Measurements from ENCODE around the gene LZTS2. TPM values are rescaled to one million over a fixed set of nuclear protein-coding genes. Genes with fewer than 3 reads are reported as not detected.

Gene LZTS2
- total RNA-seq, 1 donor from 2014 or later = 56.0 TPM

DNA sequence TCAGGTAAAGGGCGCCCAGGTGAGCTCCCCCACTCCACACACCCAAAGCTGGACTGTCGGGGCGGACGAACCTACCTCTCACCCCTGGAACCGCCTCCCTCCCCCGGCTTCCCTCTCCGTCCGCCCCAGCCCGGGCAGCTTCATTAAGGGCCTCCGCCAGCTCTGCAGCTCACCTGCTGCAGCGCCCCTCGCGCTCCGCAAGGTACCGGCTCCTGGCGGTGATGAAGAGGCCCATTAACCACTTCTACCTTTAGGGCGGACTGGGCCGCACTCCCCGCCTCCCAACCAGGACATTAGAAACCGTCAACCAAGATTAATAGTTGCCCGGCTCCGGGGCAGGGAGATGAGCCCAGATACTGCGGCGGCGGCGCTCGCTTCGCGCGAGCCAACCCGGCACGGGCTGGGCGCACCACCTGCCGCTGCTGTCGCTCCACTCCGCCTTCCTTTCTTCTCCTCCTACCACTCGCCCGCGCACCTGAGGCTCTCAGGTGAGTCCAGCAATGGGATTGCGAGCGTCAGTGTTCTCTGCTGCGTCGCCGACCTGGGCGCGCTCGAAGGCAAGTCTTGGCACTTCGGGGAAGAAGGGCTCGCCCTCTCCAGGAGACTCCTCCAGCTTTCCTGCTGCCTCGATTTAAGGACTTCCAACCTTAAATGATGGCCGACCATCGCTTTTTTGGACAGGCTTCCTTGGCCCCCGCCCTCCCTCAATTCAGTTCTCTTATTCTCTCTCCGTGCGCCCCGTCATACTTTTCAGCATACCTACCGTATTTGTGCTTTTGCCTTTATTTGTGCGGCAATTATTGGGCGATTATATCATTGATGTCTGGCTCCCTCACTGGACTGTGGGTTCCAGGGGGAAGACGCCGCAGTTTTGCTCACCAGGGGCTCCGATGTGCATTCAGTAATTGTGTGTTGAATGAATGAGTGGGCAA, 48.6 kb downstream of the LZTS2 start:
- no peak for DNase-seq (ENCODE audit: low read depth, low spot score)

DNA sequence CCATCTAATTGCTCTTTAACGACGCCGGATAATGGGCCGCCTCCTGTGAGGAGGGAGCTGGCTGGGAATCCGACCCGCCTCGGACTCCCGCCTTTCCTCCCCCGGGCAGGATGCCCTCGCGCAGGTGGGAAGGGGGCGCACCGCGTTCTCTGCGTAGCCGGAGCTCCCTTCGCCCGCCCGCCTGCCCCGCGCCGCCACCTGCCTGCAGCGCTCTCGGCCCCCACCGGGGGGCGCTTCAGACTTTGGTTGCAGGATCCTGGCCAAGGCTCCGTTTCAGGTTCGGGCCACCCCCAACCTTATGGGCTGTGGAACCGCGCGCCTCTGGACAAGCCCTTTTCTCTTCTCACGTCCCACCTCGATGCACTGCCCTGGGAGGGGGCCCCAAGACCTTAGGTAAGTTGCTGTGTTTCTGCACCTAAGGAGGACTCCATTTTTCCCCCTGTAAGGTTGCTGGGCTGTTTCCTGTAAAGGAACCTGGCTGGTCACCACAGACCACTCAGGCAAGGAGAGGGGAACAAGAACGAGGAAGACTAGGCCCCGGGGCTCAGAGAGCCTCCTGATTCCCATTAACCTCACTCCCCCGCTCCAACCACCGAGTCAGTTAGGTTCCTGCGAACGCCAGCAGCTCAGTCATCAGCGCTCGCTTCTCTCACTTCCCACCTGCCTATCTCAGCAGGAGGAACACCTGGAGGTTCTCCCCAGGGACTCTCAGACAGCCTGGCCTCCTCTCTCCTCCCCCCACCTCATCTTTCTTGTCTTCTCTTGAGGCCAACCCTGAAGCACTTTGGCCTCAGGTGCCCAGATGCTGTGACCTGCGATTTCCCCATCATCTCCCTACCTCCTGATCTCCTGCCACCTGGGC, 50.8 kb downstream of the LZTS2 start:
- no peak for DNase-seq (ENCODE audit: low read depth, low spot score)

DNA sequence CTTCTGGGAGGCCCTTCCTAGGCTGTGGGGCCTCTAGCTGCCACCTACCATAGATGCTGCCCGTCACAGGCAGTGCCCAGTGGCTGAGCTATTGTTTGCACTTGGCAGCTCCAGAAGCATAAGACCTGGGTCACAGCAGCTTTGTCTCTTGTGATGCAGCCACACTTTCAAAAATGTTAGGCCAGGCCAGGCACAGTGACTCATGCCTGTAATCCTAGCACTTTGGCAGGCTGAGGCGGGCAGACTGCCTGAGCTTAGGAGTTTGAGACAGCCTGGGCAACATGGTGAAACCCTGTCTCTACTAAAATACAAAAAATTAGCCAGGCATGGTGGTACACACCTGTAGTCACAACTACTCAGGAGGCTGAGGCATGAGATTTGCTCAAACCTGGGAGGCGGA, 52.7 kb downstream of the LZTS2 start:
- DNase-seq (ENCODE audit: low read depth, low spot score) = no peak

DNA sequence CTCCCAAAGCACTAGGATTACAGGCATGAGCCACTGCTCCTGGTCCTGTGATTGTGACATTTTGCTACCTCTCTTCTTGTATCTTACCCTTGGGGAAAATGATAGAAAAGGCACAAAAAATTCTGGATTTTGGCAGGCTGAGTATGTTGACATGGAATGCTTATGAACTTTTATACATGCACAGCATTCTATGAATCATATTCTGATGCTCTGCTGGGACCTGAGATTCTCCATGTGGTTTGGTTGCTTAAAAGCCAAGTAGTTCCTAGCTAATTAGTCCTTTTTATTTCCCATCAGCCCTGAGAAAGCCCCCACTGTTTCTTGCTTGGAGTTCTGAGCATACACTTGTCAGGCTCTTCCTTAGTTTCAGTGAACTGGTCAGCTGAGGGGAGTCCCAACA, 53.9 kb downstream of the LZTS2 start:
- no peak for DNase-seq (ENCODE audit: low read depth, low spot score)

DNA sequence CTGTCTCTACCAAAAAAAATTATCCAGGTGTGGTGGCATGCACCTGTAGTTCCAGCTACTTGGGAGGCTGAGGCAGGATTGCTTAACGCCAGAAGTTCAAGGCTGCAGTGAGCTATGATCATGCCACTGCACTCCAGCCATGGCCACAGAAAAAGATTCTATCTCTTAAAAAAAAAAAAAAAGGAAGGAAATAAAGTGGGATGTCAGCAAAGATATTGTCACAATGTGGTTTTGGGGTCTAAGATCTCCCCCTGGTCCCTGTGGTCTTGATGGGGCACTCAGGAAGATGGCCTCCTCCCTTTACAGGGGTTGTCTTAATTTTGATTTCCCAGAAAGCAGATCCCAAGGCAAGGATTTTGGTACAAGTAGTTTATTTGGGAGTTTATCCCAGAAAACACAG, 54.7 kb downstream of the LZTS2 start:
- no peak for DNase-seq (ENCODE audit: low read depth, low spot score)

DNA sequence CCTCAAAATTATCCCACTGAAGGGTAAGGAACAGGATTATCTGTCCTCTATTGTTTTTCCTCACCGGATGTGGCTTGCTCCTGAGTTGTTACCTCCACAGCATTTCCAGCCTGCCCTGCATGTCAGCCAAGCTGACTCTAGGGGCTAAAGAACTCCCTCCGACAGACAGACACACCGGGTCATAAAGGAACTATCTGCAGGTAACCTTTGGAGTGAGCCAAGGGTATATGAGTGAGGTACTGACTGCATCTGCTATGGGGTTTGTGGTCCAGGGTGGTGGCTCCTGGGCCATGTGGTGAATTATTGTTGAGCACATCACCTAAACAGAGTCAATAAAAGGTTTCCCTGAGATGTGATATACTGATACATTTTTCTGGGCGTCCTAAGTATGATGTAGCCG, 55.3 kb downstream of the LZTS2 start:
- no peak for DNase-seq (ENCODE audit: low read depth, low spot score)

DNA sequence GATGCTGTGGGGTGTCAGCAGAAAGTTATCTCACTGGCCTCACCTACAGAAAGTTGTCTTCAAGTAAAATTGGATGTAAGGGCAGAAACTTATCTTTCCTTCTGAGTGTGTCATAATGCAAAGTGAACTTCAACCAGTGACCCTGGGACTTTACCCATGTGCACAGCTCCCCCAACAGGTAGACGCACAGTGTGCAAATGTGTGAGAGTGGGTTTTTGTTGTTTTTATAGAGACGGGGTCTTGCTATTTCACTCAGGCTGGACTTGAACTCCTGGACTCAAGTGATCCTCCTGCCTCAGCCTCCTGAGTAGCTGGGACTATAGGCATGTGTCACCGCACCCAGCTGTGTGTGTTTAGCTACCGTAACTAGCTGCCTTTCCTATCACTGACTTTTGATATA, 55.8 kb downstream of the LZTS2 start:
- DNase-seq (ENCODE audit: low read depth, low spot score) = no peak

DNA sequence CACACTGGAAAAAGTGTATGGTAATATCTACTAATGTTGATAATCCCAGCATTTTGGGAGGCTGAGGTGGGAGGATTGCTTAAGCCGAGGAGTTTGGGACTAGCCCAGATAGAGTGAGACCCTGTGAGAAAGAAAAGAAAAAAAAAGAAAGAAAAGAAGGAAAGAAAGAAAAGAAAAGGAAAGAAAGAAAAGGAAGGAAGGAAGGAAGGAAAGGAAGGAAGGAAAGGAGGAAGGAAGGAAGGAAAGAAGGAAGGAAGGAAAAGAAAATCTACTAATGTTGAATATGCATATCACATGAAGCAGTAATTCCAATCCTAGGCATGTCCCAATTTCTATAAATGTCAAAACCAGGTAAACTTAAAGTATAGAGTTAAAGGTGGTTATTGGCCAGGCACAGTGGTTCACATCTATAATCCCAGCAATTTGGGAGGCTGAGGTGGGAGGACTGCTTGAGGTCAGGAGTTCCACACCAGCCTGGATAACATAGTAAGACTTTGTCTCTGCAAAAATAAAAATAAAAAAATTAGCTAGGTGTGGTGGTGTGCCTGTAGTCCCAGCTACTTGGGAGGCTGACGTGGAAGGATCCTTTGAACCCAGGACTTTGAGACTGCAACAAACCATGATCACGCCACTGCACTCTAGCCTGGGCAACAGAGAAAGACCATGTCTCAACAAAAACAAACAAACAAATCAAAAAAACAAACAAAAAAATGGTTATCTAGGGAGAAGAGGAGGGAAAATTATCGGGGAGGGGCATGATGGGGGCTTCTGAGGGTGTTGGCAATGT, 57.0 kb downstream of the LZTS2 start:
- DNase-seq (ENCODE audit: low read depth, low spot score) = no peak

Other genes with a start within 250 kb of the LZTS2 start
- gene SLF2, start 86.8 kb upstream of the LZTS2 start, total RNA-seq = 18.1 and 36.7 TPM in 2 replicates
- gene SEMA4G, start 30.3 kb upstream of the LZTS2 start, total RNA-seq = 0.60 and 0.79 TPM in 2 replicates
- 53.4 and 69.3 TPM in 2 replicates for gene MRPL43, start 12.3 kb upstream of the LZTS2 start, total RNA-seq
- gene TWNK, start 12.3 kb upstream of the LZTS2 start, total RNA-seq = 12.5 and 13.7 TPM in 2 replicates
- gene PDZD7, start 31.3 kb downstream of the LZTS2 start, total RNA-seq = 0.46 and 0.63 TPM in 2 replicates
- gene SFXN3, start 31.4 kb downstream of the LZTS2 start, total RNA-seq = 61.8 and 62.2 TPM in 2 replicates
- 1.1 TPM in 2 replicates for gene KAZALD1, start 62.2 kb downstream of the LZTS2 start, total RNA-seq
- 0.60 and 1.8 TPM in 2 replicates for gene TLX1, start 131.5 kb downstream of the LZTS2 start, total RNA-seq
- gene LBX1, start 229.7 kb downstream of the LZTS2 start, total RNA-seq = not detected in 2 replicates

Measured in pulmonary artery endothelial cell (primary cell).